GM13977 (cell line): ENCODE data around the gene SLC23A2.

Experiments
- DNase-seq: peaks from one replicate; pipeline ENCODE4 v3.0.0; 2012; ENCODE audit warnings: low spot score
- in situ Hi-C: fragments of 300-500 bp; cut with MboI; formaldehyde crosslinking; loops from one replicate; pipeline ENCODE4 v1.12.0; 2022; ENCODE audit warnings: low sequenced_read_pairs, low pct_unique_long_range_greater_than_20kb, mixed read lengths, inconsistent platforms; ENCODE audit not compliant: unreplicated experiment
- TF ChIP-seq, protein P1 (sequence below): IDR thresholded peaks from 2 replicates; pipeline ENCODE4 v1.5.1; 2012; ENCODE audit warnings: mild to moderate bottlenecking, control low read depth; ENCODE audit not compliant: insufficient read depth; ENCODE audit errors: extremely low read depth, missing control alignments

Gene SLC23A2

DNA sequence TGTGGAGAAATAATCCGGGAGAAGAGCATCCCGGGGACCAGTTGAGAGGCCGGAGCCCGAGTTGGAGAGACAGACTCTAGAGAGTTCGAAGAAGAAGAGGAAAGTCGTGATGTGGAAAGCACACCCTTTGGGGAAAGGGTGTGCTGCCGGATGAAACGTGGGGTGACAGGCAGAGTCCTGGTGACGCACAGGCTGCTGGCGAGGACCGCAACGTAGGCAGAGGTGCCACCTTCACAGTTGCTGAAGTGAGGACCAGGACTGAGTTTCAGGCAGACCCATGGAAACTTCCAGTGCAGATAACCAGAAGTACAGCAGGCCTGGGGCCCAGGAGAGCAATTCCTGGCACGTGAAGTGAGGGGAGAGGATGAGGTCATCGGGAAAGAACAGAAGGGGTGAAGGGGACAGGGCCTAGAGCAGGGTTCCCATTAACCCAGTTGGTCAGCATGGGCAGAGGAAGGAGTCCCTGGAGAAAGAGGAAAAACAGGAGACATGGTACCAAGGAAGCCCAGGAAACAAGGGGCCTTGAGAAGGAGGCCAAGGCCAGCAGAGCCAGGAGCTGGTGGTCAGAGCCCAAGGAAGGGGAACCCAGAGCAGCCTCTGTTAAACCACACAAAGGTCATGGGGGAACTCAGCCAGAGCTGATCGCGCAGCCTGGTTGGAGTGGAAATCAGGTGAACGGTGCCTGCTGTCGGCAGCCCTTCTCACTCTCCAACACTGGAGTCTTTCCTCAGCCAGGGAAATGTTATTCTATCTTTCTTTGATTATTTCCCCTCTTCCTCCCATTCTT, 195.5 kb downstream of the SLC23A2 start:
- in situ Hi-C loops = no loop called here
- TF ChIP-seq, protein P1, sequence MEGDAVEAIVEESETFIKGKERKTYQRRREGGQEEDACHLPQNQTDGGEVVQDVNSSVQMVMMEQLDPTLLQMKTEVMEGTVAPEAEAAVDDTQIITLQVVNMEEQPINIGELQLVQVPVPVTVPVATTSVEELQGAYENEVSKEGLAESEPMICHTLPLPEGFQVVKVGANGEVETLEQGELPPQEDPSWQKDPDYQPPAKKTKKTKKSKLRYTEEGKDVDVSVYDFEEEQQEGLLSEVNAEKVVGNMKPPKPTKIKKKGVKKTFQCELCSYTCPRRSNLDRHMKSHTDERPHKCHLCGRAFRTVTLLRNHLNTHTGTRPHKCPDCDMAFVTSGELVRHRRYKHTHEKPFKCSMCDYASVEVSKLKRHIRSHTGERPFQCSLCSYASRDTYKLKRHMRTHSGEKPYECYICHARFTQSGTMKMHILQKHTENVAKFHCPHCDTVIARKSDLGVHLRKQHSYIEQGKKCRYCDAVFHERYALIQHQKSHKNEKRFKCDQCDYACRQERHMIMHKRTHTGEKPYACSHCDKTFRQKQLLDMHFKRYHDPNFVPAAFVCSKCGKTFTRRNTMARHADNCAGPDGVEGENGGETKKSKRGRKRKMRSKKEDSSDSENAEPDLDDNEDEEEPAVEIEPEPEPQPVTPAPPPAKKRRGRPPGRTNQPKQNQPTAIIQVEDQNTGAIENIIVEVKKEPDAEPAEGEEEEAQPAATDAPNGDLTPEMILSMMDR = no peak
- DNase-seq = no peak

DNA sequence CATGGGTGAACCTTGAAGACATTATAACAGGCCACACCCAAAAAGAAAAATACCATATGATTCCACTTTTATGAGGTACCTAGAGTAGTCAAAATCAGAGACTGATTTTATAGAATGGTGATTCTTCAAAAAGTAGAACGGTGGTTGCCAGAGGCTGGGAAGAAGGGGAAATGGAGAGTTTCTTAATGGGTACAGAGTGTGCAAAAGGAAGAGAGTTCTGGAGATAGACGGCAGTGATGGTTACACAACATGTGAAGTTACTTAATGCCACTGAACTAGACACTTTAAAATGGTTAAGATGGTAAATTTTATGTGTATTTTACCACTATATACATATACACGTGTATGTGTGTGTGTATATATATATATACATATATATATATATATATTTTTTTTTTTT, 198.8 kb downstream of the SLC23A2 start:
- in situ Hi-C loops = no loop called here
- no peak for DNase-seq
- TF ChIP-seq, protein P1 = no peak
